ENCODE results near the gene TMX3.
A peak's percentile ranks its signal among the peaks of the same experiment; 100 is the strongest.

The TMX3 gene, protein sequence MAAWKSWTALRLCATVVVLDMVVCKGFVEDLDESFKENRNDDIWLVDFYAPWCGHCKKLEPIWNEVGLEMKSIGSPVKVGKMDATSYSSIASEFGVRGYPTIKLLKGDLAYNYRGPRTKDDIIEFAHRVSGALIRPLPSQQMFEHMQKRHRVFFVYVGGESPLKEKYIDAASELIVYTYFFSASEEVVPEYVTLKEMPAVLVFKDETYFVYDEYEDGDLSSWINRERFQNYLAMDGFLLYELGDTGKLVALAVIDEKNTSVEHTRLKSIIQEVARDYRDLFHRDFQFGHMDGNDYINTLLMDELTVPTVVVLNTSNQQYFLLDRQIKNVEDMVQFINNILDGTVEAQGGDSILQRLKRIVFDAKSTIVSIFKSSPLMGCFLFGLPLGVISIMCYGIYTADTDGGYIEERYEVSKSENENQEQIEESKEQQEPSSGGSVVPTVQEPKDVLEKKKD

DNA sequence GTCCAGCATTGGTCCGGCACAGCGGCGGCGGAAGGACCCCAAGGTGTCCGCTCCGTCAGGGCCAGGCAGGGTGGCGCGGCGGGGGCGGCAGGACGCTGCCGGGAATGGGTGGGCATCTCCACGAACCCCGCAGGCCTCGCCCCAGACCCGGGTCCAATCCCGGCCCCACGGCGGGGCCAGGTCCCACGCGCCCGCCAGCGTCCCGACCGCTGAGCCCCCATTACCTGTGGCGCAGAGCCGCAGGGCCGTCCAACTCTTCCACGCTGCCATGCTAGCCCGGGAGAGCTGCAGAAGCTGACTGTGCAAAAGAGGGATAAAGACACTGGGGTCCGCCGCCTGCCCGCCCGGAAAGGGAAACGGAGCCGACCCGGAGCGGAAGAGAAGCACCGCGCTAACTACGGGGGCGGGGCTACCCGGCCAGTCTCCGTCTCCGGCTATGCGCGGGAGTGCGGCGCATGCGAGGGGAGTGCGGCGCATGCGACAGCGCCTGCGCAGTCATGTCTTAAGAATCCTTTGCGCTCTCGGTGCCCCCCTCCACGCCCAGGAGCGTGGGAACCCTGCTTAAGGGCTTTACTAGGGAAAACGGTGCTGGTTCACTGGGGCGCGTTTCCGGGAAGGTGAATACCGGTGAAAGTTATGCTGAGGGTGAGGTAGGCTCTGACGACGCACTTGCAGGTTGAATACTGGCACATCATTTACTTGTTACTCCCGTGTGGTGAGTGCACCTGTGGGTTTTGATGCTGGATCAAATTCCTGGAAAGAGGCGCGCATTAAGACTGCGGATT, at the start of gene TMX3:
Gene TMX3 (minus strand): TSS at position 397 of the 785 bp plus-strand sequence. CDS start 127 bp downstream, at position 270.
- FAIRE-seq = peak; percentile 92

DNA sequence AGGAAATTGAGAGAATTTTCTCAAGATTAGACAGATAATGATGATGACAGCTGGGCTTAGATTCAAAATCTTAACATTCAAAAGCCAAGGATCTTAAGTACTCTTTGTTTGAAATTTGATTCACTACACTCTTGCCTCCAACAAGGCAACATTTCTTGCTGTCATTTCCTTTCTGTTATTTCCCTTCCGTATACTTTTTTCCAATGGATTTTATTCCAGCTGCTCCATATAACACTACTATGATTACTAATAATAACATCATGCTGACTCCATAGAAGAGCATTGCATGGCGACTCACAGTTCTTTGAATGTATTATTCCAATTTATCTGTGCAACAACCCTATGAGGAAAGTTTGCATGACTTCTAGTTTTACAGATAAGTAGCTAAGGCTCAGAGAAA, 49.1 kb upstream of the TMX3 start:
- FAIRE-seq = no peak

DNA sequence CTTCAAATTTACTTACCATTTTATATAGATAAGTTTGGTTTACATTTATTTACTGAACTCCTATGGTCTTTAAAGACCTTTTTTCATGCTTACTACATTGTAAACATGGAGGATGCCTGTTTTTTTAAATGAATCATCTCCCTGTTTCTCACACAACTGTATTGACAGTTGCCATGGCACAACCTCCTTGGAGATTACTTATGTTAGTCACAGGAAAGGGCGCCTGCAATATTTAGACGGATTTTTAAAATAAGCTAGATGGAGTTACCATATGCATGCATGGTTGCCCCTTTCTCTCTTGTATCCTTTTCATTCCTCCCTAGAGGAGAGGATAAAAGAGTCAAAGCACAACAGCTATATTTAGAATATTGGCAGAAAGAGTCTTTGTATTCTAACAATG, 48.2 kb upstream of the TMX3 start:
- no peak for FAIRE-seq

DNA sequence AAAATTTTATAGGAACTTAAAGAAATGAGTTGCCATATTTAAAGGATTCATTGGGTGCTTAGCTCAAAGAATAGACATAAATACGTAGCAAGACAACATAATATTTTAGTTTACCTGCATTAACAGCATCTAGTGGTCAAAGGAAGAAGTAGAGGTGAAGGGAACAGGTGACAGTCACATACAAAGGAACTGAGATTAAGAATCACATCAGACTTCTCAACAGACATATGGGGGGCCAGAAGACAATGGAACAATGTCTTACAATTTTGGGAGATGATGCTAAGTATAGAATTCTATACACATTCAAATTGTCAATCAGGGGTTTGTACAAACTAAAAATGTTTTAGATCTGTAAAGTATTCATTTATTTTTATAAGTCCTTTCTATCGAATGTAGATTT, 44.4 kb upstream of the TMX3 start:
- no peak for FAIRE-seq

DNA sequence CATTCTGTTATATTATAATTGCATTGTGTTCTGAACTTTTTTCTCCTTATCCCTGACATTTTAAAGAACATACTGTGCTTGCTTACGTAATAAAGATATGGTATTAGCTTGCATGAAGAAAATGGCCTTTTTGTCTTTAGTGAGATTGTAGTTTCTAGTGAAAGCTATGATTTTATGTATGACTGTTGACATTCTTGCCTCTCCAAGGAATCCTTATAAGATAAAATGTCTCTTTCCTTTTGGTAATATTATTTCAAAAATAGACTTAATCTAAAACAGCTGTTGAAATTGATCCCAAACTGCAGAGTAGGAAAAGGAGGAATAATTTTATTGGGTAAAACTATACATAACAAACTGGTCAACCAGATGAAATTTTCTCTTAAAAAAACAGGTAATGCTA, 42.2 kb upstream of the TMX3 start:
- FAIRE-seq = no peak

DNA sequence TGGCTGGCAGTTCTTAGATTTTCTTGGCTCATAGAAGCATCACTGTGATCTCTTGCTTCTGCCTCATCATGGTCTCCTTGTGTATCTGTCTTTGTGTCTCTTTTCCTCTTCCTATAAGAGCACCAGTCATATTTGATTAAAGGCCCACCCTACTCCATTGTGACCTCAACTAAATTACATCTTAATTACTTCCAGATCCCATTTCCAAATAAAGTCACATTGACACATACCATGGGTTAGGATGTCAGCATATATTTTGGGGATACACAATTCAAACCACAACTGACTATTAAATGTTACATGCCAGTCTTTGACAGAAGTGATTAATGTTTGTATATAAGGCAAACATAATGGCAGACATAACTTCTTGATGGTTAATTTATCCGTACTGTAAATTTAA, 27.3 kb upstream of the TMX3 start:
- FAIRE-seq = no peak

DNA sequence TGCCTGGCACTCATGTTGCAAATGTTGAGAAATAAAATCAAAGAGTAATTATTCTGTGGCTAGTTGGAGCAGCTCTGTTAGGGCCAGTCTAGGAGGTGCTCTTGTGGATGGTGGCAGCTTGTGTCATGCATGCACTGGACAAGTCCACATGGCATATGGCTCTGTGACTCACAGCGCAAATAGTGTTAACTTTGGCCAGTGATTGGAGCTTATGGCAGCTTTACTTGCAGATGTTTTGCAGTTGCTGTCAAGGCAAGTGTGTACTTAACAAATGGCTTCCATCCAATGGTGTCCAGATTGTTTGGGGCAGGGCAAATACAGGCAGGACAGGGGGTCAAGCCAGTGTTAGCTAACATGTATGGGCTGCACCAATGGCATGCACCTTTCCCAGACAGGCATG, 26.1 kb upstream of the TMX3 start:
- no peak for FAIRE-seq

DNA sequence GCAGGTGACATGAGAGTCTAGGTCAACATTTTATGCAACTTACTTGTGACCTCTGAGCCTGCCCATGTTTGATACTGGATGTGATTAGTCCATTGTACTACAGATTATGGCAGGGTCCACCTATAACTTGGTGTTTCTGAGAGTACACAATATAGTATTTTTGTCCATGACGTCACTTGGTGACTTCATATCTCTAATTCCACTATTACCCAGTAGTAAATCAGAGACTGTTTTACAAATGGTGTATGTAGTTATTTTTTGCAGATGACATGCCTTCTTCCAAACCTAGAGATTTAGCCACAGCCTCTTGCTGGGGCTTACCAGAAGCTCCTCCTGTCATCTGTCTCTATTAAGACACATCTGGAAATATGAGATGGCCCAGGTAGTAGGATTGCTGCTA, 24.6 kb upstream of the TMX3 start:
- FAIRE-seq = no peak

DNA sequence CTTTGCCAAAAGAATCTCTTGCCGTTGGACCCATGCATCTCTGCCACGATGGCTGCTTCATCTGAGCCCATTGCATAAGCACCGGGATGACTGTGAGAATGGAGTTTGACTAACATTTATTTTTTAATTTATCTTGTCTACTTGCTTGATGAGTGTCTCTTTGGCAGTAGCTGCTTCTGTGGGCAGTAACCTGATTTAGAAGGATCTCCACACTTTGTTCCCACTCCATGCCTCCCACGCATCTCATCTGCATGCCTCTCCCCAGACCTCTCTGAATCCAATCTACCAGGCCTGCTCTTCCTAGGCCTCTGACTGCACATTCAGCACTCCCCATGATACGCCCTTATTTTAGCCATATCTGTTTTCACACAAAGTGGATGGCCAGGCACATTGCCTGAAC, 23.7 kb upstream of the TMX3 start:
- no peak for FAIRE-seq

DNA sequence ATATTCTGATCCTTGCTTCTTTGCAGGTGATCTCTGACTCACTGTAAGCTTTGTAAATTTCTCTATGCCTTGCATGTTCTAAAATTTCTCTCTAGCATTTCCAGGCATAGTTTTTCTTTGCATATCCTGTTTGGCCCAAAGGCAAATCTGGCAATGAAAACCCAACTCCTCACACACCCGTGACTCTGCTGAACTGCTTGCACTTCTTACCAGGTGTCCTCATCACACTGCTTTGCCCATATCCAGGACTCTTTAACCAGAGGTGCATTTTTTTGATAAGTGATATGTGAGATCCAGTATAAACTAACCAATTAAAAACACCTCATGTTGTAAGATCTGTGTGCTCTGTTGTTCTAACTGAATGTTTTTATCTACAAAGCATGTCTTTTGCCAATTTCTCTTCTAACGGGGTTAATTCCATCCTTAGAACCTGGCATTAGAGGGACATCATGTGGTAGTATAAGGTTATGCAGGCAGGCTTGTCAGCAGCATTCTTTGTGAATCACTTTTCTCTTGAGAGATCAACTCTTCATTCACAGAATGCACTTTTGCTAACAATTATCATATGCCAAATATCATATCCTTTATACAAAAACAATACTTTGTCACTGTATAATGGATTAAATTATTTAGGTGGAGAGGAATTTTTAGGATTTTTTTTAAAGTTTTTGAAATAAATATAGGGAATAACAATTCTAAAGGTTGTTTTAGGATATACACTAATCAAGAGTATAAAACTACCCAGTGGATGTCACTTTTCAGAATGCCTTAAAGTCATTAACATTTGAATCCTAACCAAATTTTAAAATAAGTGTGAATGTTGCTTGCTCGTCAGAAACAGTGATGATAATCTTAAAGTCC, 20.8 kb upstream of the TMX3 start:
- FAIRE-seq = peak; percentile 96

DNA sequence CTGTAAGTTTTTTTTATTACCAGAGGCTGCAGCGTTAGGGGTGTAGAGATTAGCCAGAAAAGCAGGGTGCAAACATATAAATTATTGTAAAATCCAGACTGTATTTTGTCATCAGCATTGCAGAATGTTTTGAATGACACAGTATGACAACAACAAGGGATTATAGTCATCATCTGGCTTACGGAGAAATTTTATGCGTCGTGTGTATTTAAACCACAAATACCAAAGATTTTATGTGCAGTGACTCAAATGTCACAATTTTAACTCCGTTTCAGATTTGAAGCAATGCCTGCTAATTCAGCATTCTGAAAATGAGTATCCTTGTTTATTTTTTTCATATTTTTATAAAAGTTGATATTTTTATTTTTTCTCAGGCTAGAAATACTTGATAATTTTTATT, 19.4 kb upstream of the TMX3 start:
- no peak for FAIRE-seq

DNA sequence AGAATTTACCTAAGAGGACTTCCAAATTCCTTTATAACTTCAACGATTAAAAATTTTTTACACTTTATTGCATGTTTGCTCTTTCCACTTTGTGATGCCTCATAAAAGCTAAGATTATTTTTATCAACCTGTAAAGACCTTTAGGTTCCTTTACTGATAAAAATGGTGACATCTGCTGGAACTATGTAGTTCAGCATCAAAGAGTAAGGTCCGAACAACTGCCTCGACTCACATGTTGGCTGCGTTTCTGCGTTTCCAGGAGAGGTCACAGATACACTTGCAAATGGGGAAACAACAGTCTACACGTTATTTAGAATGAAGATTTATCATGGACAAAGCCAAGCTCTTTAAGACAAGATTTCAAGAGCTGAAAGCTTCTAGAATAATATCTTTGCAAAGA, 18.8 kb upstream of the TMX3 start:
- FAIRE-seq = no peak

DNA sequence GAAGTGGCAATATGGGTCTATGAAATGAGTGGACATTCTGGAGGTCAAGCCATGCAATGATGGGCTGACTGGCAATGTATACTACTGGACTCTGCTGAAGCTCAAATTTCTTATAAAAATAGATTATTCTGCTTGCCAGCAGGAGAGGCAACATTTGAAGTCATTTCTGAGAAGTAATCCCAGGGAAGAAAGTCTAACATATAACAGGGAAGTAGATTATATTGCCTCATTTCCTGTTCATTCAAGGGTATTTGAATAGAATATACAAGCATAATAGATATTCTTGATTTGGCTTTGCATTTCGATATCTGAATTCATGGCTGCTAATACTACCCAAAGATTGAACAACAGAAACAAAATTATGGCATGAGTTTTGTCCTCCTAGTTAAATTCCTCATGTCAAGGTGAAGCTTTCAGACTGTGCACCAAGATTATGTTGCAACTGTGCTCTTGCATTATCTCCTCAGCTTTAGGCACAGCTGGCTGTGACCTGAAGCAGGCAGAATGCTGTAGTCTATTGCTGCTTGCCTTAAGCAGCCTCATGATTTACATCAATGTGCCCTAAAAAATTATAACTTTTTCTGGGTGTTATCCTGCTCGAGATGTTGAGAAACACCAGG, 13.3 kb upstream of the TMX3 start:
- FAIRE-seq = no peak

DNA sequence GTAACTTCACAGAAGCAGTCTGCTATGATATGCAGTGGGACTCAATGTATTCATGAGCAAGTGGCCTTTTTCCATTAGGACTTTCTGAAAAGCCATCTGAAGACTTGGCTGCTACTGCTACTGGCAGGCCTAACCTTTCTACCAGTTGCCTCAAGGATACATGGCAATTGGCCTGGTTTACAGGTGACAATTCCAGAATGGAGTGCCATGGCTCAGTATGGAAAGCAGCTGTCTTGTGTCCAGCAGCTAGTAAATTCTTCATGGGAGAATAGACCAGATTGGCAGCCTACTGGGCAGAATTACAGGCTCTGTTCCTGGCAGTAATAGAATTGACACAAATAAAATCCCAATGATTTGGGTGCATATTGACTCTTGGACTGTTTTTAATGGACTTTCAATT, 12.6 kb upstream of the TMX3 start:
- FAIRE-seq = no peak

DNA sequence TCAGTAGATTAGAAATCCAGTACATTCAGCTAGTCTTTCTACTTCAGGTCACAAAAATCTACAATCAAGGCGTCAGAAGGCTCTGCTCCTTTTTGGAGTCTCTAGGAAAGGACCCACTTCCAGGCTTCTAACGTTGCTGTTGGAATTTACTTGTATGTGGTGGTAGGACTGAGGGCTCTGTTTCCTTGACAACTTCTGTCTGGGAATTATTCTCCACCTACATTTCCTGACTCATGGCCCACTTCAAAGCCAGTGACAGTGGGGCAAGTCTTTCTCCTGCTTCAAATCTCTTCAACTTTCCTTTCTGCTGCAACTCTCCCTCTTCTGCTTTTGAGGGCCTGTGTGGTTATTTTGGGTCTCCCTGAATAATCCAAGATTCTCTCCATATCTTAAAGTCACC, 10.4 kb upstream of the TMX3 start:
- FAIRE-seq = no peak

DNA sequence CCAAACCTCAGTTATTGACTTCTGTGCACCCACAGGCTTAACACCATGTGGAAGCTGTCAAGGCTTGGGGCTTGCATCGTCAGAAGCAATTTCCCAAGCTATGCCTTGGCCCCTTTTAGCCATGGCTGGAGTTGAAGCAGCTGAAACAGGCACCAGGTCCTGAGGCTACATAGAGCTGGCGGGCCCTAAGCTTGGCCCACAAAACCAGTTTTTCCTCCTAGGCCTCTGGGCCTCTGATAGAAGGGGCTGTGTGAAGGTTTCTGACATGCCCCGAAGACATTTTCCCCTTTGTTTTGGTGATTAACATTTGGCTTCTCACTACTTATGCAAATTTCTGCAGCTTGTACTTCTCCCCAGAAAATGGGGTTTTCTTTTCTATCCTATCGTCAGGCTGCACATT, 9.1 kb upstream of the TMX3 start:
- no peak for FAIRE-seq

DNA sequence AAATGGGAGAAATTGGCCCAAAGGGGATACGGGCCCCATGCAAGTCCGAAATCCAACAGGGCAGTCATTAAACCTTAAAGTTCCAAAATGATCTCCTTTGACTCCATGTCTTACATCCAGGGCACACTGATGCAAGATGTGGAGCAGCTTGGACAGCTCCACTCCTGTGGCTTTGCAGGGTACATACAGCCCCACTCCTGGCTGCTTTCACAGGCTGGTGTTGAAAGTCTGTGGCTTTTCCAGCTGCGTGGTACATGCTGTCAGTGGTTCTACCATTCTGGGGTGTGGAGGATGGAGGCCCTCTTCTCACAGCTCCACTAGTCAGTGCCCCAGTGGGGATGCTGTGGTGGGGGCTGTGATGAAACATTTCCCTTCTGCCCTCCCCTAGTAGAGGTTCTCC, 8.6 kb upstream of the TMX3 start:
- FAIRE-seq = no peak

DNA sequence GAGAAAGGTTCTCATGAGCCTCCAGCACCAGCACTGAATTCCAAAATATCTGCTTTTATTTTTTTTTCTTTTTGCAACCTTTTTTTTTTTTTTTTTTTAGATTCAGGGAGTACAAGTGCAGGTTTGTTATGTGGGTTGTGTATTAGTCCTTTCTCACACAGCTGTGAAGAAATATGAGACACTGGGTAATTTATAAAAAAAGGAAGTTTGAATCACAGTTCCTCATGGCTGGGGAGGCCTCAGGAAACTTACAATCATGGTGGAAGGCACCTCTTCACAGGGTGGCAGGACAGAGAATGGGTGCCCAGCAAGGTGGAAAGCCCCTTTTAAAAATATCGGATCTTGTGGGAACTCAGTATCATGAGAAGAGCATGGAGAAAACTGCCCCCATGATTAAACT, 7.9 kb upstream of the TMX3 start:
- no peak for FAIRE-seq

DNA sequence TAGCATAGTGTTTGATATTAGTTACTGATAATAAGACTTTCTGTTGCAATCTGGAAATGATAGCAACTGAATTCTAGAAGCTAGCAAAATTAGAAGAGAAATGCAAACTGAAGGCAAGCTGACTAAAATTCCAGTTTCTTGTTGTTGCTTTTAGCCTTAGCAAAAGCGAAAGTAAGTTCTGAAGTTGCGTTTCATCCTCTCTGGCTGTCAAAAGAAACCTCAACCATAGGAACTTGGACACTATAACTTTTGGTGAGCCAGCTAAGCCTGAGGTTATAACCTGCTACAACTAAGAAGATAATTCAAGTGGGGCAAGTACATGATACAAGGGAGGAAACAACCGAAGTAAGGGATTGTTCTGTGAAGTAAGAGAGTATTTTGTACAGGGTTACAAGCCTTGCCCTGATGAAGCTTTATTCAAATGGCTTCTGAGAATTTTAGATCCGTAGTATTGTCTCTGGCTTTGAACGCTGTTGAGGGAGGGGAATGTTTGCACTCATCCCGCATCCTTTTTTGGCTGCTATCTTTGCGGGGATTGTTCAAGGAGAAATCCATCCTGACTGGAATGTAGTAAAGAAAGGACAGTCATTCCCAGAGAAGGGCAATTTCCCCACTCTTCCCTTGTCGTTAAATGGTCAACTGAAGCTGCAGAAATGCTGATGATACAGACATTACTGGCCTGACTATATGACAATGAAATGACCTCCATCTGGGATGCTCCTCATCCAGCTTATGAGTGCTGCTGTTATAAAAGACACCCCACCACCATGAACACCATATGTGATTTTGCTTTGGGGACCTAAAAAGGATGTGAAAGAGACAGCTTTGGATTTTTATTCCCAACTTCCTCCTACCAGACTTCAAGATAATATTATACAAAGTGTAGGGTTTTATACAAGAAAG, 7.0 kb upstream of the TMX3 start:
- no peak for FAIRE-seq

DNA sequence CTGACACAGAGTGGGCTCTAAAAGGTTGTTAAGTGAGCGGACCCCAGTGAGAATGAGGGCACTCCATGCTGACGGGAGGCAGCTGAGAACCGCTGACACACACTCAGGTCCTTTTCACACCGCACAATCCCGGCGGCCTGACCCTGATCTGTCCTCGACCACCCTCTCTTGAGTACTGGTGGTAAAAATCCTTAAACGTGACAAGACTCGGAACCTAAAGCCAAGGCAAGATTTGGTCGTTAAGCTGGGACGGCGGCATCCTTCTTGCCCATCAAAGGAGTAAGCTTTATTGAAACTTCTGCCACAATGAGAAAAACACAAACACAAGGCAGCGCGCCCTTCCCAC, 569 bp downstream of the TMX3 start:
- no peak for FAIRE-seq

DNA sequence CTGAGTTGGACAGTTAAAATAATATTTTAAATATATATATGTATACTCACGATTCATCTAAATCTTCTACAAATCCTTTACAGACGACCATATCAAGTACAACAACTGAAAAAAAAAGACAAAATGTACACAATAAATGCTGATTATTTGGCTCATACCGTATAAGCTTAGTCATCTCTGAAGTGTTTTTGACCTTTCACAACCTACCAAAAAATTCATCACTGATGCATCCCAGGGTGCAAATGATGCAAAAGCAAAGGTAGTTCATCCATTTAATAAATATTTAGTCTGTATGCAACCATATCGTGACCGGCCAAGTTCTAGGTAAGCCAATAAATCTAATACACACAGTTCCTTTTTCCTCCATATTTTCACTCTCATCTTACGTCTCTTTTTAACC, 1.1 kb downstream of the TMX3 start:
- FAIRE-seq = no peak

DNA sequence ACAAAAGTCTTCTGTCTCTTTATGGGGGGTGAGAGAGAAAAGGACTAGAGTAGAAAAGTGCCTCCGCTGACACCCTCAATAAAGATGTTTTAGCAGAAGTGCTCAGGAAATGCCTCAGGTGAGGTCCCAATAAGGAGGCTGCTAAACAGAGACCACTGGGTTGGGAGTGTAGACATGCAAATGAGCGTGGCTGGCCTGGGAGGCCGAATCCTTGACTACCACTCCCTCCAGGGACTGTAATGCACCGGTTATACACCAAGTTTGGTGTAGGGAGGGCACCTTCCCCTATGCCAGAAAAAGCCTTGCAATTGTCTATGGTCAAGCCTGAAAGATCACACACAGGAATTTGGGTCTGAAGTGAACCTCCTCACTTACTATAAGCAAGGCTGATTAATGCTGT, 1.8 kb downstream of the TMX3 start:
- FAIRE-seq = no peak

All from A204.1 (cell line).